Uterus (tissue), 2 donors: Measurements from ENCODE around the gene AXDND1.

ENCODE experiments used
- CTCF ChIP-seq, 4 experiments: fragments of 200-600 bp in 2 of 4; fragments of 450-650 bp in 2 of 4; sonication (generic) in 2 of 4; IDR thresholded peaks; one replicate each; pipeline ENCODE4 v1.5.1; 2016 to 2019; ENCODE audit warnings: antibody characterized with exemption in 4 of 4, mild to moderate bottlenecking in 2 of 4, moderate library complexity in 1 of 4
- POLR2A ChIP-seq, 2 donors: fragments of 450-650 bp; IDR thresholded peaks; one replicate each; pipeline ENCODE4 v1.6.1; 2016; ENCODE audit warnings: antibody characterized with exemption in 2 of 2, mild to moderate bottlenecking in 1 of 2, moderate library complexity in 1 of 2

GRCh38 chr1:179445593-179445992, 79.8 kb downstream of the AXDND1 start:
- TF ChIP-seq CTCF (IDR thresholded peaks at IDR 0.05) = no peak
- no peak for TF ChIP-seq POLR2A (IDR thresholded peaks at IDR 0.05)
